Breast epithelium (tissue), 4 donors: Measurements from ENCODE around the gene WASHC4. TPM values are rescaled to one million over a fixed set of nuclear protein-coding genes. Genes with fewer than 3 reads are reported as not detected.

Experiments used
- DNase-seq, 2 donors: peaks; one replicate each; pipeline ENCODE4 v3.0.0-alpha.2; 2019; ENCODE audit warnings: low spot score in 2 of 2
- H3K27ac ChIP-seq, 2 donors: fragments of 200-600 bp; sonication (generic) in 1 of 2; one replicate each; pipeline ENCODE4 v1.5.1; 2016 to 2019; ENCODE audit warnings: mild to moderate bottlenecking in 1 of 2
- H3K27me3 ChIP-seq, 2 donors: fragments of 200-600 bp; sonication (generic) in 1 of 2; one replicate each; pipeline versions ENCODE4 v1.5.1 to v1.6.0; 2017 to 2019; ENCODE audit warnings: control low read depth in 1 of 2, mild to moderate bottlenecking in 1 of 2
- H3K36me3 ChIP-seq: fragments of 200-600 bp; one replicate; pipeline ENCODE4 v1.5.1; 2019
- H3K4me1 ChIP-seq, 2 donors: fragments of 200-600 bp; sonication (generic); one replicate each; pipeline ENCODE4 v1.5.1; 2016 to 2019; ENCODE audit warnings: control low read depth in 1 of 2
- H3K4me3 ChIP-seq, 3 donors: fragments of 200-600 bp; sonication (generic); 1 replicate in 2 of 3; 2 replicates in 1 of 3; pipeline ENCODE4 v1.5.1; 2016 to 2019; ENCODE audit warnings: mild to moderate bottlenecking in 3 of 3, moderate library complexity in 2 of 3
- H3K9me3 ChIP-seq, 2 donors: fragments of 200-600 bp; sonication (generic) in 1 of 2; one replicate each; pipeline ENCODE4 v1.5.1; 2016 to 2019; ENCODE audit warnings: control low read depth in 1 of 2
- POLR2A ChIP-seq: fragments of 450-650 bp; IDR thresholded peaks from one replicate; pipeline ENCODE4 v1.6.1; 2016; ENCODE audit warnings: antibody characterized with exemption, mild to moderate bottlenecking, moderate library complexity
- POLR2AphosphoS5 ChIP-seq, 3 donors: sonication (generic); formaldehyde crosslinking; IDR thresholded peaks; one replicate each; pipeline ENCODE4 v1.6.1; 2017; ENCODE audit warnings: antibody characterized with exemption in 3 of 3
- intact Hi-C: fragments of 100-400 bp; cut with DNase I; formaldehyde crosslinking; loops from one replicate; pipeline ENCODE4 v1.15.1; 2023; ENCODE audit warnings: low total_unique reads
- total RNA-seq, 3 donors: library from RNA; depleted of rRNA; stranded (reverse); fragments of >200 nt; gene quantifications; one replicate each; pipeline ENCODE4 v1.1.0, GENCODE V29; 2016
- TF ChIP-seq, protein P1 (sequence below), 3 donors: fragments of 450-650 bp; IDR thresholded peaks; one replicate each; pipeline ENCODE4 v1.5.1; 2016 to 2017; ENCODE audit warnings: antibody characterized with exemption in 3 of 3, mild to moderate bottlenecking in 3 of 3, moderate library complexity in 3 of 3

WASHC4 gene
- total RNA-seq, 3 donors from 2014 or later = 65.6 to 90.3 (median 88.2) TPM

- TF ChIP-seq POLR2AphosphoS5 (IDR thresholded peaks at IDR 0.05) (no peak), POLR2A (no peak)
- TF ChIP-seq, protein P1, sequence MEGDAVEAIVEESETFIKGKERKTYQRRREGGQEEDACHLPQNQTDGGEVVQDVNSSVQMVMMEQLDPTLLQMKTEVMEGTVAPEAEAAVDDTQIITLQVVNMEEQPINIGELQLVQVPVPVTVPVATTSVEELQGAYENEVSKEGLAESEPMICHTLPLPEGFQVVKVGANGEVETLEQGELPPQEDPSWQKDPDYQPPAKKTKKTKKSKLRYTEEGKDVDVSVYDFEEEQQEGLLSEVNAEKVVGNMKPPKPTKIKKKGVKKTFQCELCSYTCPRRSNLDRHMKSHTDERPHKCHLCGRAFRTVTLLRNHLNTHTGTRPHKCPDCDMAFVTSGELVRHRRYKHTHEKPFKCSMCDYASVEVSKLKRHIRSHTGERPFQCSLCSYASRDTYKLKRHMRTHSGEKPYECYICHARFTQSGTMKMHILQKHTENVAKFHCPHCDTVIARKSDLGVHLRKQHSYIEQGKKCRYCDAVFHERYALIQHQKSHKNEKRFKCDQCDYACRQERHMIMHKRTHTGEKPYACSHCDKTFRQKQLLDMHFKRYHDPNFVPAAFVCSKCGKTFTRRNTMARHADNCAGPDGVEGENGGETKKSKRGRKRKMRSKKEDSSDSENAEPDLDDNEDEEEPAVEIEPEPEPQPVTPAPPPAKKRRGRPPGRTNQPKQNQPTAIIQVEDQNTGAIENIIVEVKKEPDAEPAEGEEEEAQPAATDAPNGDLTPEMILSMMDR (IDR thresholded peaks at IDR 0.05) = no peak
- intact Hi-C loops = no loop called here
- H3K27ac ChIP-seq = no peak overlapping the region
- H3K27me3 ChIP-seq = no peaks in the 10 kb centered on the region
- H3K36me3 ChIP-seq = no peaks in the 10 kb centered on the region
- H3K9me3 ChIP-seq = no peaks in the 10 kb centered on the region
- no peak for DNase-seq
- no peak overlapping the region for H3K4me3 ChIP-seq
- H3K4me1 ChIP-seq = no peaks in the 10 kb centered on the region
Measured at GRCh38 chr12:105069936-105070702, 37.4 kb upstream of the WASHC4 start.

GRCh38 chr12:105071981-105072380 is 35.5 kb upstream of the WASHC4 start:
- intact Hi-C loops = no loop called here
- Histone ChIP-seq H3K4me1 (no peaks in the 10 kb centered on the region), H3K27ac (no peak overlapping the region), H3K36me3 (no peaks in the 10 kb centered on the region), H3K9me3 (no peaks in the 10 kb centered on the region), H3K4me3 (no peak overlapping the region), H3K27me3 (no peaks in the 10 kb centered on the region)
- TF ChIP-seq, protein P1 (IDR thresholded peaks at IDR 0.05) = no peak
- TF ChIP-seq POLR2A (no peak), POLR2AphosphoS5 (IDR thresholded peaks at IDR 0.05) (no peak)
- no peak for DNase-seq

DNA sequence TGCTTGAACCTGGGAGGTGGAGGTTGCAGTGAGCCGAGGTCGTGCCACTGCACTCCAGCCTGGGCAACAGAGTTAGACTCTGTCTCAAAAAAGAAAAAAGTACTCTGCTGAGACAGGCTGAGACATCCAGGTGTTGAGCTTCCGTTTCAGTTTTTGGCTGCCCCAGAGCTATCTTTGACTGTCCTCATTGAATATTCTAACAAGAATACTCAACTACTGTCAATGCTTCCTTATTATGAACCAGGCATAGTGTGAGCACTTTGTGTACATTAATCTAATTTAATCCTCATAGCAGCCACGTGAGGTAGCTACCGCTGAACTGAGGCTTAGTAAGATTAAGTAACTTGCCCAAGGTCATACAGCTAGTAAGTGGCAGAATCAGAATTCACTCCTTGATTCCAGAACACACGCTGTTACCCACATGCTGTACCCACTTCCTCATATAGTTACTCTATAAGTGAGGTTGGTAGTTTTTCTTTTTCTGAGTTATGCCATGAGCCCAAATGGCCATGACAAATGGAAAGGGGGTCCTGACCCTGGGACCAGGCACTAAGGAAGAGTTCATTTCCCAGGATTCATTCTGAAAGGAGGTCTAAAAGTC is 34.5 kb upstream of the WASHC4 start:
- H3K36me3 ChIP-seq = no peaks in the 10 kb centered on the region
- no peaks in the 10 kb centered on the region for H3K27me3 ChIP-seq
- intact Hi-C loops = no loop called here
- H3K4me3 ChIP-seq = no peak overlapping the region
- H3K4me1 ChIP-seq = no peaks in the 10 kb centered on the region
- no peak for DNase-seq
- H3K9me3 ChIP-seq = no peaks in the 10 kb centered on the region
- TF ChIP-seq, protein P1 (IDR thresholded peaks at IDR 0.05) = no peak
- no peak for TF ChIP-seq POLR2A
- H3K27ac ChIP-seq = no peak overlapping the region

DNA sequence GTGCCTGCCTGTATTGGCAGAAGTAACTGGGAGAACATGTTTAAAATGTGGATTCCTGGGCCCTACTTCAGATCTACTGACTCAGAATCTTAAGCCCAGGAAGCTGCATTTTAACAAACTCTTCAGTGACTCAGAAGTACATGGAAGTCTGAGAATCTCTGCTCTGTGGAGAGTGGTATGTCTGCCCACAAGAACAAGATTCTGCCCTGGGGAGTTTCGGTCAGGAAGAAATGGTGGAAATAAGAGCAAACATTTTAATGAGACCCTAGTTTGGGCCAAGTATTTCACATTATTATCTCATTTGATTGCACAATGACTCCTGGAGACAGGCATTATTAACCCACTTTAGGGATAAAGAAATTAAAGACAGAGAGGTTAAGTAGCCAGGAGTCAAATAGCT is 31.4 kb upstream of the WASHC4 start:
- intact Hi-C loops = no loop called here
- Histone ChIP-seq H3K4me3 (no peak overlapping the region), H3K27me3 (no peaks in the 10 kb centered on the region), H3K27ac (no peak overlapping the region), H3K9me3 (no peaks in the 10 kb centered on the region), H3K4me1 (no peaks in the 10 kb centered on the region), H3K36me3 (no peaks in the 10 kb centered on the region)
- DNase-seq = no peak
- TF ChIP-seq, protein P1 (IDR thresholded peaks at IDR 0.05) = no peak
- TF ChIP-seq POLR2AphosphoS5 (IDR thresholded peaks at IDR 0.05) (no peak), POLR2A (no peak)

DNA sequence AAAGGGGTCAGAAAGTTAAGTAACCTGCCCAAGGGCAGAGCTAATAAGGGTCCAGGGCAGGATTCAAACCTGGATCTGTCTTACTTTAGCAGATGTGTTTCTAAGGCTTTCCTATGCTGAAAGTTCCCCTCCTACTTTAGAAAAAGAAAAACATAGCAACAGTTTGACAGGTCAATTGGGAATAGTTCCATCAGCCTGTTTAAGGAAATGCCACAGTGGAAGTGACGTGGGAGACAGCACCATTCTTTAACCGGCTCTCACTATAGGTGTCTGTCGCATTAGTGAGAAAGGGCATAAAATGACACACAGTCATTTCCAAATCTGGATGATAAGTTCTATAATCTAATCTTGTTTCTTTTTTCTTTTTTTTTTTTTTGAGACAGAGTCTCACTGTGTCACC is 30.6 kb upstream of the WASHC4 start:
- no peak overlapping the region for H3K27ac ChIP-seq
- H3K27me3 ChIP-seq = no peaks in the 10 kb centered on the region
- H3K4me3 ChIP-seq = no peak overlapping the region
- H3K9me3 ChIP-seq = no peaks in the 10 kb centered on the region
- no peaks in the 10 kb centered on the region for H3K4me1 ChIP-seq
- no peaks in the 10 kb centered on the region for H3K36me3 ChIP-seq
- intact Hi-C loops = no loop called here
- TF ChIP-seq, protein P1 (IDR thresholded peaks at IDR 0.05) = no peak
- TF ChIP-seq POLR2AphosphoS5 (IDR thresholded peaks at IDR 0.05) (no peak), POLR2A (no peak)
- DNase-seq = no peak
